Stimulated activated CD8-positive, alpha-beta memory T cell treated with anti-CD3 and anti-CD28 coated beads, Interleukin-15, amount 100 ng/mL, for 48 hours (primary cell): ENCODE measurements around the gene TTR.

ENCODE experiments used
- DNase-seq, 2 donors: peaks; one replicate each; pipeline ENCODE4 v3.0.0-alpha.2; 2020; ENCODE audit warnings: low read depth in 2 of 2

TTR gene

GRCh38 chr18:31579375-31579774 lies 12.3 kb upstream of the TTR start:
- DNase-seq: no peak

GRCh38 chr18:31581498-31582197 lies 10.0 kb upstream of the TTR start:
- no peak for DNase-seq

DNA sequence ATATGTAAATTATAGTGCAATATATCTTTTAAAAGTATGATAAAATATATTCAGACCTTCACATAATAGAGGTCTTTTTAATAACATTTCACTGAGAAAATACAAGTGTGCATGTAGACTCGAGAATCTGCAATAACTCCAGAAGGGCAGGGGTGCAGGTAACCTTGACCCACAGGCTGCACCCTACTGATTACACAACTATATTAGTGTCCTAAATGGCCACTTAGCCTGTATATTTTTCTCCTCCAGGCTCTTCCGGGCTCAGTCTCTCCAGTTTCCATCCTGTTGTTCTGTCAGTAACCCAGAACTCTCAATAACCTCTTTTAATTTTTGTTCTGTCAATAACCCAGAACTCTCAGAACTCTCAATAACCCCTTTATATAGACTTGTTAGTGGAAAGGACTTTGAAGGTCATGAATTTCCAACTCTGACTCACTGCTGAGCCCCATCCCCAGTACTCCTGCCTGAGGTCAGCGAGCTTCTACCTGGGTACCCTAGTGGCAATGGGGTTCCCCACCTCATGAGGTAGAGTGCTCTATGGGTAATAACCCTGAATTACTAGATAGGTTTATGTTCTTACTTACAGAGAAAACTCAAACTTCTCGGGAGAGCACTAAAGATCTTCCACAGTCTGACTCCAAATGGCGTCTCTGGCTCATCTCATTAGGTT lies 8.4 kb upstream of the TTR start:
- no peak for DNase-seq

DNA sequence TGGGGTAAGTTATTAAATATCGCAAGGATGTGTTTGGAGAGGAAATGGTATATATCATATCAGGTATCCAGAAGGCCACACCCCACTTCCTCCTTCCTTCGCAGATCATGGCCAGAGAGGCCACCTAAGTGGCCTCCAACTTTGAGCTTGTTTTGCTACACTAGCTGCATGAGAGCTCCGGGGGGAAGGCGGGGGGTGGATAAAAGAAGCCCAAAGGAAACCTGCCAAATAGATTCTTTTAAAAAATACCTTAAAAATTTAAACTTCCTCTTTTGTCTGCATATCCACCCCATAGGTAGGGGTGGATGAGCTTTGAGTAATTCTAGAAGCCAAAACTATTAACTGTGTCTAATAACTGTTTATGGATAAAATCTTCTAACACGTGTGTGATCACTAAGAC lies 5.7 kb upstream of the TTR start:
- DNase-seq: no peak

GRCh38 chr18:31586616-31587015 lies 5.1 kb upstream of the TTR start:
- no peak for DNase-seq

DNA sequence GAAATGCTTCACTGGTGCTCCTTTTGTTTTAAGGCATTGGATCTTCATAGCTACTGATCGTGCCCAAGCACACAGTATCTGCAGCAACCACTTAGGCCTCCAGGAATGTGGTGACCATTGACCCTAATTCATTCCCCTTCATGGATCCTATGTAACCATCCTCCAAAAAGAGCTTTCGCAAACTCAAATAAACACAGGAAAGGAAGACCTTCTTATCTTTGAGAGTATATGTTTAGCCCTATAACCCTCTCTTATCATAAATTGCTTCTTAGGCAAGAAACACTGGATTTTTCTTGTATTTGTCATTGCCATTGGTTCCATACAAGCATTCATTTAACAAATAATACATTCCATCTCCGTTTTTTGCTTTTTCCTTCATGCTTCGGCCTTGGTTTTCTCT lies 4.1 kb upstream of the TTR start:
- no peak for DNase-seq

GRCh38 chr18:31590570-31590969 lies 1.1 kb upstream of the TTR start:
- DNase-seq: no peak

GRCh38 chr18:31591113-31591512 lies 564 bp upstream of the TTR start:
- DNase-seq: no peak

DNA sequence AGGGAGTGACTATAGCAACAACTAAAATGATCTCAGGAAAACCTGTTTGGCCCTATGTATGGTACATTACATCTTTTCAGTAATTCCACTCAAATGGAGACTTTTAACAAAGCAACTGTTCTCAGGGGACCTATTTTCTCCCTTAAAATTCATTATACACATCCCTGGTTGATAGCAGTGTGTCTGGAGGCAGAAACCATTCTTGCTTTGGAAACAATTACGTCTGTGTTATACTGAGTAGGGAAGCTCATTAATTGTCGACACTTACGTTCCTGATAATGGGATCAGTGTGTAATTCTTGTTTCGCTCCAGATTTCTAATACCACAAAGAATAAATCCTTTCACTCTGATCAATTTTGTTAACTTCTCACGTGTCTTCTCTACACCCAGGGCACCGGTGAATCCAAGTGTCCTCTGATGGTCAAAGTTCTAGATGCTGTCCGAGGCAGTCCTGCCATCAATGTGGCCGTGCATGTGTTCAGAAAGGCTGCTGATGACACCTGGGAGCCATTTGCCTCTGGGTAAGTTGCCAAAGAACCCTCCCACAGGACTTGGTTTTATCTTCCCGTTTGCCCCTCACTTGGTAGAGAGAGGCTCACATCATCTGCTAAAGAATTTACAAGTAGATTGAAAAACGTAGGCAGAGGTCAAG lies 955 bp downstream of the TTR start:
- DNase-seq: no peak

DNA sequence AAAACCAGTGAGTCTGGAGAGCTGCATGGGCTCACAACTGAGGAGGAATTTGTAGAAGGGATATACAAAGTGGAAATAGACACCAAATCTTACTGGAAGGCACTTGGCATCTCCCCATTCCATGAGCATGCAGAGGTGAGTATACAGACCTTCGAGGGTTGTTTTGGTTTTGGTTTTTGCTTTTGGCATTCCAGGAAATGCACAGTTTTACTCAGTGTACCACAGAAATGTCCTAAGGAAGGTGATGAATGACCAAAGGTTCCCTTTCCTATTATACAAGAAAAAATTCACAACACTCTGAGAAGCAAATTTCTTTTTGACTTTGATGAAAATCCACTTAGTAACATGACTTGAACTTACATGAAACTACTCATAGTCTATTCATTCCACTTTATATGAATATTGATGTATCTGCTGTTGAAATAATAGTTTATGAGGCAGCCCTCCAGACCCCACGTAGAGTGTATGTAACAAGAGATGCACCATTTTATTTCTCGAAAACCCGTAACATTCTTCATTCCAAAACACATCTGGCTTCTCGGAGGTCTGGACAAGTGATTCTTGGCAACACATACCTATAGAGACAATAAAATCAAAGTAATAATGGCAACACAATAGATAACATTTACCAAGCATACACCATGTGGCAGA lies 3.6 kb downstream of the TTR start:
- no peak for DNase-seq

GRCh38 chr18:31596081-31596872 lies 4.6 kb downstream of the TTR start:
- no peak for DNase-seq

- DNase-seq: no peak
Measured at GRCh38 chr18:31598021-31598805, 6.5 kb downstream of the TTR start.

GRCh38 chr18:31603315-31603714 lies 11.6 kb downstream of the TTR start:
- peak in 1 of 2 donors; percentile 11 for DNase-seq

GRCh38 chr18:31606265-31606664 lies 14.6 kb downstream of the TTR start:
- no peak for DNase-seq

GRCh38 chr18:31607384-31607783 lies 15.7 kb downstream of the TTR start:
- DNase-seq: no peak

- no peak for DNase-seq
Measured at GRCh38 chr18:31609886-31610285, 18.2 kb downstream of the TTR start.

DNA sequence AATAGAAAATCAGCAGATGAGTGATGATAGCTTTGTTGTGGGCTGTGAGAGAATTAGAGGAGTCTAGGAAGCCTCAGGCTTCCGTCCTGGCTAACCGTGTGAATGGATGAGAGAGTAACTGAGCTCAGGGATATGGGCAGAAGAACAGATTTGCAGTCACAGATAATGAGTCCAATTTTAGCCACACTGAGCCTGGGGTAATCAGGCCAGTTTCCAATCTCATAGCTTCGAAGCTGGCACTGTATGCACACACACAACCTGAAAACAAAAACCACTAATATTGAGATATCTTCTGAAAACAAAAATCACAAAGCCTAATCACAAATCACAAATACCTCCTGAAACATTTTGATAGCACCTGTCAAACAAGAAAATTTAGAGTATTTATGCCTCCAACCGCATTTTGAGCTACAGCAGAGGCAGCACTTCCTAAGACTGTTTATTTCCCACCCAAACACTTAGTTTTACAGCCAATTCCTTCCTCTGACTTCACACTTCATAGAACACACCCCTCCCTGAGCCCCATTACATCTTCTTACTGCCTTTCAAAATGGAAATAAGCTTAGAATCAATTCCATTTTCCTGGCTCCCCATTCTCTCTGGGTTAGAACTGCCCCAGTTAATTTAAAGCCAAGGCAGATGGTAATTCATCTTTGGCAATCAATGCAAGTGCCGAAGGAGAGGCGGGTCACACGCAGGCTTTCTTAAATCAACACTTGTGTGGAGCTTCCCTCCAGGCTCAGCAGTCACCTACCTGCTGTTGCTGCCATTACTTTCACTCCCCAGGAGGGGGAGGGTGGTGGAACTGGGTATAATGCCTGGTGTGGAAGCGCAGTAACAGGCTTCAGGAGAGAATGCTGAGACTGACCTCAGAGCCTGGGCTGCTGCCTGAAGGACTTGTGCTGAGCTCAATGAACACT lies 18.9 kb downstream of the TTR start:
- DNase-seq: no peak

DNA sequence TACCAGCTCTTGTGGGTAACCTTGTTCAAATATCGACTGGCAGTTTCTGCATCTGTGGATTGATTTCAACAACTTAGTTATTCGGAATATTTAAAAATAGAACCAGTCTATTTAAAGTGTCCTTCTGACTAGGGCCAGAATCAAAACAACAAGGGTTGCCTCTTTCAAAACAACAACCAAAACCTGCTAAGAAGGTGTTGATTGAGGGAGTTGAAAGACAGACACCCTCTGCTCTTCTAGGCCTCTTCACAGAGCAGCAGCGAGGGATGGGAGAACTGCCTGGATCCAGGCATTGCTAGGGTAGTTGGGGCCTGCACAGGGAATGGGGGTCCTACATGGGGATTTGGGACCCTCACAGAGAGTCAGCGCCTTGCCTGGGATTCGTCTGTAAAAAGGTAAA lies 19.8 kb downstream of the TTR start:
- no peak for DNase-seq

- no peak for DNase-seq
Measured at GRCh38 chr18:31612124-31612523, 20.4 kb downstream of the TTR start.

DNA sequence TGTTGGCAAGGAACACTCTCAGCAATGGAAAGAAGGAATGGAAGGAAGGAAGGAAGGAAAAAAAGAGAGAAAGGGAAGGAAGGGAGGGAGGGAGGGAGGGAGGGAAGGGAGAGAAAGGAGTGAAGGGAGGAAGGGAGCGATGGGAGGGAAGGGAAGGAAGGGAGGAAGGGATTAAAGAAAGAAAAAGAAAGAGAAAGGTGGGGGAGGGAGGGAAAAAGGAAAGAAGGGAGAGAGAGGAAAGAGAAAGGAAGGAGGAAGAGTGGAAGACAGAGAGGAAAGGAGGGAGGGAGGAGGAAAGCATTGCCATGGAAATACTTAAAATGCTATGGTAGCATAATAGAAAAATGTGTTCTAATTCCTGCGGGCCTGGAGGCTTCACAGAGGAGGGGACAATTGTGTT lies 22.4 kb downstream of the TTR start:
- DNase-seq: no peak
